HepG2 (cell line): Measurements from ENCODE around the gene NARF. TPM values are rescaled to one million over a fixed set of nuclear protein-coding genes. Genes with fewer than 3 reads are reported as not detected.

Experiments
- CBX5 ChIP-seq: sonication (generic); formaldehyde crosslinking; IDR thresholded peaks from 2 replicates; pipeline ENCODE4 v1.4.0; 2020; ENCODE audit warnings: missing genetic modification reagents, borderline replicate concordance
- CENPX ChIP-seq: sonication (generic); formaldehyde crosslinking; IDR thresholded peaks from 2 replicates; pipeline ENCODE4 v1.9.0; 2021; ENCODE audit warnings: mild to moderate bottlenecking, missing genetic modification reagents, moderate library complexity
- EZH2 ChIP-seq: conservative IDR thresholded peaks from 2 replicates; pipeline ENCODE4 v1.6.1; 2012; ENCODE audit warnings: mild to moderate bottlenecking, low read depth, low read length, moderate library complexity
- GATAD1 ChIP-seq: IDR thresholded peaks from 2 replicates; pipeline ENCODE4 v1.6.1; 2016; ENCODE audit warnings: missing genetic modification reagents, missing compliant biosample characterization
- HCFC1 ChIP-seq: fragments of 150-350 bp; IDR thresholded peaks from 2 replicates; pipeline ENCODE4 v1.6.1; 2014; ENCODE audit warnings: low read depth, low read length
- HNF4A ChIP-seq: sonication (generic); formaldehyde crosslinking; IDR thresholded peaks from 2 replicates; pipeline ENCODE4 v1.4.0; 2020; ENCODE audit warnings: missing genetic modification reagents
- KMT2A ChIP-seq: sonication (generic); formaldehyde crosslinking; IDR thresholded peaks from 2 replicates; pipeline ENCODE4 v1.4.0; 2020; ENCODE audit warnings: missing genetic modification reagents
- NAIF1 ChIP-seq: sonication (generic); formaldehyde crosslinking; IDR thresholded peaks from 2 replicates; pipeline ENCODE4 v1.5.0; 2020; ENCODE audit warnings: mild to moderate bottlenecking, missing genetic modification reagents, borderline replicate concordance
- NBN ChIP-seq: fragments of 450-650 bp; conservative IDR thresholded peaks from 2 replicates; pipeline ENCODE4 v1.6.1; 2017
- NFIC ChIP-seq: IDR thresholded peaks from 2 replicates; pipeline ENCODE4 v1.6.1; 2012; ENCODE audit warnings: mild to moderate bottlenecking, low read length, inconsistent platforms
- RAD51 ChIP-seq: fragments of 450-650 bp; IDR thresholded peaks from 2 replicates; pipeline ENCODE4 v1.6.1; 2016; ENCODE audit warnings: borderline replicate concordance
- ZFP36 ChIP-seq: fragments of 150-350 bp; IDR thresholded peaks from 2 replicates; pipeline ENCODE4 v1.6.1; 2018; ENCODE audit warnings: borderline replicate concordance, low read length, low read depth; ENCODE audit not compliant: partially characterized antibody
- ZNF138 ChIP-seq: sonication (generic); formaldehyde crosslinking; IDR thresholded peaks from 2 replicates; pipeline ENCODE4 v1.5.0; 2020; ENCODE audit warnings: mild to moderate bottlenecking, low read depth, missing genetic modification reagents
- ZNF224 ChIP-seq: sonication (generic); formaldehyde crosslinking; IDR thresholded peaks from 2 replicates; pipeline ENCODE4 v1.5.0; 2020; ENCODE audit warnings: mild to moderate bottlenecking, missing genetic modification reagents
- ZNF234 ChIP-seq: sonication (generic); formaldehyde crosslinking; conservative IDR thresholded peaks from 2 replicates; pipeline ENCODE4 v1.5.1; 2020; ENCODE audit warnings: mild to moderate bottlenecking, missing genetic modification reagents
- ZNF24 ChIP-seq: fragments of 450-650 bp; IDR thresholded peaks from 2 replicates; pipeline ENCODE4 v1.6.1; 2017; ENCODE audit warnings: antibody characterized with exemption, mild to moderate bottlenecking
- ZNF350 ChIP-seq: sonication (generic); formaldehyde crosslinking; IDR thresholded peaks from 2 replicates; pipeline ENCODE4 v1.4.0; 2020; ENCODE audit warnings: mild to moderate bottlenecking, low read depth, missing genetic modification reagents, borderline replicate concordance
- ZNF597 ChIP-seq: sonication (generic); formaldehyde crosslinking; IDR thresholded peaks from 2 replicates; pipeline ENCODE4 v1.5.0; 2020; ENCODE audit warnings: missing genetic modification reagents
- ZNF615 ChIP-seq: sonication (generic); formaldehyde crosslinking; IDR thresholded peaks from 2 replicates; pipeline ENCODE4 v1.5.0; 2020; ENCODE audit warnings: mild to moderate bottlenecking, missing genetic modification reagents, borderline replicate concordance
- ZNF747 ChIP-seq: sonication (generic); formaldehyde crosslinking; IDR thresholded peaks from 2 replicates; pipeline ENCODE4 v1.8.1; 2023; ENCODE audit warnings: missing genetic modification reagents, mild to moderate bottlenecking, borderline replicate concordance
- polyA plus RNA-seq, 8 experiments: library from polyadenylated mRNA; depleted of rRNA in 3 of 8; stranded (reverse) in 7 of 8; unstranded in 1 of 8; fragments of >200 nt; fragmentation: Illumina TruSeq in 4 of 8; extraction: Trizol in 4 of 8; gene quantifications; 2 replicates each; pipeline versions ENCODE4 v1.2.1 to v1.2.3, GENCODE V29; 2011 to 2016; ENCODE audit warnings: low read depth in 4 of 8, missing spikeins in 1 of 8, mixed read lengths in 1 of 8; ENCODE audit not compliant: insufficient read depth in 1 of 8
- total RNA-seq, 5 experiments: library from RNA; depleted of rRNA; stranded (reverse); fragments of >200 nt; fragmentation: Illumina TruSeq; extraction: Trizol; gene quantifications; 2 replicates each; pipeline ENCODE4 v1.2.3, GENCODE V29; 2016; ENCODE audit warnings: low read depth in 1 of 5
- TF ChIP-seq, protein P1 (sequence below): sonication (generic); formaldehyde crosslinking; IDR thresholded peaks from 2 replicates; pipeline ENCODE4 v1.5.0; 2020; ENCODE audit warnings: missing genetic modification reagents
- TF ChIP-seq, protein P2 (sequence below): sonication (generic); formaldehyde crosslinking; IDR thresholded peaks from 2 replicates; pipeline ENCODE4 v1.5.1; 2020; ENCODE audit warnings: mild to moderate bottlenecking, missing genetic modification reagents
- TF ChIP-seq, protein P3 (sequence below): sonication (generic); formaldehyde crosslinking; IDR thresholded peaks from 2 replicates; pipeline ENCODE4 v1.8.1; 2023; ENCODE audit warnings: mild to moderate bottlenecking, inconsistent platforms, moderate library complexity, missing genetic modification reagents, borderline replicate concordance

Gene NARF
- total and polyA plus RNA-seq, 2 of the 13 experiments (the other 11 are each of a cell fraction or from before 2014, with no cell fraction given): 61.1 to 144 TPM

DNA sequence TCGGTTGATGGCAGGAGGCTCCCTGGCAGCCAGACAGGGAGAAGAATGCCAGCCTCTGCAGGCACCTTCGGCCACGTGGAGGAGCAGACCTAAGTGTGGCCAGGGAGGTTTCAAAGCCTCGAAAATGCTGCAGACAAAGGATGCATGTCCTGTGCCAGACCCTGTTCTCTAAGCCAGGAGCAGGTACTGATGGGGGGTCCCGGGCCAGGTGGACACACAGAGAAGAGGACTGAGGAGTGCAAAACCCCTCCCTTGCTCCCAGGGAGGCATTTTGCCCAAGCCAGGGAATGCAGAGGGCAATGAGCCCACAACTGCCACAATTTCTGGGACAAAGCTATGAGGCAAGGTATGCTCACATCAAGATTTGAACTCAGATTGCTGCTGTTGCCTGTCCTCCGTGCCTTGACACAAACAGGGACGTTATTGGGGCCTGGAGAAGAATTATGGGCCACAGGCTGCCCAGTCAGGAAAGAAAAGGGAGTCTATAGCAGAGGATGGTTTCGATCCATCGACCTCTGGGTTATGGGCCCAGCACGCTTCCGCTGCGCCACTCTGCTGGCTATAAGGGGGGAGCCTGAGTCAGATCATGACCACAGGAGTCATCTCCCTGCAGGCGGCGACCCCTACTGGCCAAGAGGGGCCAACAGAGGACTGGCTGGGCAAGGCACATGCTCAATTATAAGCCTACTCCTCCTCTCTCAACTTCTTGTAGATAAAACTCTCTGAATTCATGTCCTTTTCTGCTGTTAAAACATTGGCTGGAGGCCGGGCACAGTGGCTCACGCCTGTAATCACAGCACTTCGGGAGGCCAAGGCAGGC, 35.9 kb downstream of the NARF start (continued):
- no peak for TF ChIP-seq CENPX (CRISPR knock-in tag)
- TF ChIP-seq KMT2A (CRISPR knock-in tag): peak; percentile 87
- TF ChIP-seq ZNF597 (CRISPR knock-in tag): no peak
- TF ChIP-seq ZNF615 (CRISPR knock-in tag): no peak; the same call in 1 of the 2 replicates
- peak; percentile 100 for TF ChIP-seq ZNF24
- TF ChIP-seq, protein P1, sequence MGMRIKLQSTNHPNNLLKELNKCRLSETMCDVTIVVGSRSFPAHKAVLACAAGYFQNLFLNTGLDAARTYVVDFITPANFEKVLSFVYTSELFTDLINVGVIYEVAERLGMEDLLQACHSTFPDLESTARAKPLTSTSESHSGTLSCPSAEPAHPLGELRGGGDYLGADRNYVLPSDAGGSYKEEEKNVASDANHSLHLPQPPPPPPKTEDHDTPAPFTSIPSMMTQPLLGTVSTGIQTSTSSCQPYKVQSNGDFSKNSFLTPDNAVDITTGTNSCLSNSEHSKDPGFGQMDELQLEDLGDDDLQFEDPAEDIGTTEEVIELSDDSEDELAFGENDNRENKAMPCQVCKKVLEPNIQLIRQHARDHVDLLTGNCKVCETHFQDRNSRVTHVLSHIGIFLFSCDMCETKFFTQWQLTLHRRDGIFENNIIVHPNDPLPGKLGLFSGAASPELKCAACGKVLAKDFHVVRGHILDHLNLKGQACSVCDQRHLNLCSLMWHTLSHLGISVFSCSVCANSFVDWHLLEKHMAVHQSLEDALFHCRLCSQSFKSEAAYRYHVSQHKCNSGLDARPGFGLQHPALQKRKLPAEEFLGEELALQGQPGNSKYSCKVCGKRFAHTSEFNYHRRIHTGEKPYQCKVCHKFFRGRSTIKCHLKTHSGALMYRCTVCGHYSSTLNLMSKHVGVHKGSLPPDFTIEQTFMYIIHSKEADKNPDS: no peak; the same call in none of the 2 replicates
- TF ChIP-seq ZFP36: no peak
- TF ChIP-seq NBN: no peak
- TF ChIP-seq HCFC1: no peak
- TF ChIP-seq, protein P2, sequence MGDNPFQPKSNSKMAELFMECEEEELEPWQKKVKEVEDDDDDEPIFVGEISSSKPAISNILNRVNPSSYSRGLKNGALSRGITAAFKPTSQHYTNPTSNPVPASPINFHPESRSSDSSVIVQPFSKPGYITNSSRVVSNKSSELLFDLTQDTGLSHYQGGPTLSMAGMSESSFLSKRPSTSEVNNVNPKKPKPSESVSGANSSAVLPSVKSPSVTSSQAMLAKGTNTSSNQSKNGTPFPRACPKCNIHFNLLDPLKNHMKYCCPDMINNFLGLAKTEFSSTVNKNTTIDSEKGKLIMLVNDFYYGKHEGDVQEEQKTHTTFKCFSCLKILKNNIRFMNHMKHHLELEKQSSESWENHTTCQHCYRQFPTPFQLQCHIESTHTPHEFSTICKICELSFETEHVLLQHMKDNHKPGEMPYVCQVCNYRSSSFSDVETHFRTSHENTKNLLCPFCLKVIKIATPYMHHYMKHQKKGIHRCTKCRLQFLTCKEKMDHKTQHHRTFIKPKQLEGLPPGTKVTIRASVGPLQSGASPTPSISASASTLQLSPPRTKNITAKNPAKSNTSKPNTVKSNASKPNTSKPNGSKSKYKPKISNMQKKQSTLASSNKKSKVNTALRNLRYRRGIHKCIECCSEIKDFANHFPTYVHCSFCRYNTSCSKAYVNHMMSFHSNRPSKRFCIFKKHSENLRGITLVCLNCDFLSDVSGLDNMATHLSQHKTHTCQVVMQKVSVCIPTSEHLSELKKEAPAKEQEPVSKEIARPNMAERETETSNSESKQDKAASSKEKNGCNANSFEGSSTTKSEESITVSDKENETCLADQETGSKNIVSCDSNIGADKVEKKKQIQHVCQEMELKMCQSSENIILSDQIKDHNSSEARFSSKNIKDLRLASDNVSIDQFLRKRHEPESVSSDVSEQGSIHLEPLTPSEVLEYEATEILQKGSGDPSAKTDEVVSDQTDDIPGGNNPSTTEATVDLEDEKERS (CRISPR knock-in tag): peak; percentile 91
- peak; percentile 99 for TF ChIP-seq ZNF747 (CRISPR knock-in tag)
- no peak for TF ChIP-seq NAIF1
- TF ChIP-seq RAD51: no peak
- peak; percentile 100 for TF ChIP-seq ZNF350 (CRISPR knock-in tag)
- TF ChIP-seq, protein P3, sequence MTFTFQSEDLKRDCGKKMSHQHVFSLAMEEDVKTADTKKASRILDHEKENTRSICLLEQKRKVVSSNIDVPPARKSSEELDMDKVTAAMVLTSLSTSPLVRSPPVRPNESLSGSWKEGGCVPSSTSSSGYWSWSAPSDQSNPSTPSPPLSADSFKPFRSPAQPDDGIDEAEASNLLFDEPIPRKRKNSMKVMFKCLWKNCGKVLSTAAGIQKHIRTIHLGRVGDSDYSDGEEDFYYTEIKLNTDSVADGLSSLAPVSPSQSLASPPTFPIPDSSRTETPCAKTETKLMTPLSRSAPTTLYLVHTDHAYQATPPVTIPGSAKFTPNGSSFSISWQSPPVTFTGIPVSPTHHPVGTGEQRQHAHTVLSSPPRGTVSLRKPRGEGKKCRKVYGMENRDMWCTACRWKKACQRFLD: no peak; the same call in none of the 2 replicates
- no peak for TF ChIP-seq EZH2
- TF ChIP-seq NFIC: no peak; the same call in 1 of the 2 replicates
- TF ChIP-seq CBX5: peak; percentile 96
- TF ChIP-seq ZNF234 (CRISPR knock-in tag): no peak
- TF ChIP-seq GATAD1 (CRISPR knock-in tag): peak; percentile 74
- TF ChIP-seq HNF4A (CRISPR knock-in tag): peak; percentile 30; the same call in 1 of the 2 replicates
- TF ChIP-seq ZNF224 (CRISPR knock-in tag): peak; percentile 99
- TF ChIP-seq ZNF138 (CRISPR knock-in tag): peak; percentile 83; the same call in 1 of the 2 replicates
